Activated T-cell treated with anti-CD3 and anti-CD28 coated beads, Interleukin-2, amount 50 U/mL, for 72 hours (primary cell): ENCODE results near the gene FMNL3. TPM values are rescaled to one million over a fixed set of nuclear protein-coding genes. Genes with fewer than 3 reads are reported as not detected.

Source experiments
- ATAC-seq, 2 donors: fragments of 150-1000 bp; cut with Tn5 transposase; replicated peaks in 1 of 2; 2 replicates each; pipeline ENCODE4 v1.10.0; 2021; ENCODE audit warnings: moderate library complexity in 2 of 2, mild to moderate bottlenecking in 1 of 2
- DNase-seq, 2 donors: peaks; one replicate each; pipeline ENCODE4 v3.0.0; 2021 to 2022; ENCODE audit warnings: mixed read lengths in 1 of 2
- H3K27ac Mint-ChIP-seq: one replicate; pipeline ENCODE4 v1.8.0; 2022; ENCODE audit warnings: mild to moderate bottlenecking, moderate library complexity, mixed read lengths
- H3K27me3 Mint-ChIP-seq: one replicate; pipeline ENCODE4 v1.8.0; 2022; ENCODE audit warnings: low read depth, mixed read lengths
- H3K36me3 Mint-ChIP-seq, 2 donors: one replicate each; pipeline ENCODE4 v1.8.0; 2022; ENCODE audit warnings: mixed read lengths in 2 of 2, mild to moderate bottlenecking in 1 of 2; ENCODE audit not compliant: insufficient read depth in 2 of 2
- H3K4me1 Mint-ChIP-seq: one replicate; pipeline ENCODE4 v1.8.0; 2022; ENCODE audit warnings: low read depth, mixed read lengths
- H3K4me3 Mint-ChIP-seq, 2 donors: one replicate each; pipeline ENCODE4 v1.8.0; 2022; ENCODE audit warnings: mild to moderate bottlenecking in 2 of 2, mixed read lengths in 2 of 2, moderate library complexity in 2 of 2
- H3K9me3 Mint-ChIP-seq, 2 donors: one replicate each; pipeline ENCODE4 v1.8.0; 2022; ENCODE audit warnings: mixed read lengths in 2 of 2
- total RNA-seq, 2 donors: library from RNA; stranded (reverse); gene quantifications; one replicate each; pipeline ENCODE4 v1.2.3, GENCODE V29; 2022

Gene FMNL3
- total RNA-seq, 2 donors from 2014 or later = 40.6 to 42.0 TPM

DNA sequence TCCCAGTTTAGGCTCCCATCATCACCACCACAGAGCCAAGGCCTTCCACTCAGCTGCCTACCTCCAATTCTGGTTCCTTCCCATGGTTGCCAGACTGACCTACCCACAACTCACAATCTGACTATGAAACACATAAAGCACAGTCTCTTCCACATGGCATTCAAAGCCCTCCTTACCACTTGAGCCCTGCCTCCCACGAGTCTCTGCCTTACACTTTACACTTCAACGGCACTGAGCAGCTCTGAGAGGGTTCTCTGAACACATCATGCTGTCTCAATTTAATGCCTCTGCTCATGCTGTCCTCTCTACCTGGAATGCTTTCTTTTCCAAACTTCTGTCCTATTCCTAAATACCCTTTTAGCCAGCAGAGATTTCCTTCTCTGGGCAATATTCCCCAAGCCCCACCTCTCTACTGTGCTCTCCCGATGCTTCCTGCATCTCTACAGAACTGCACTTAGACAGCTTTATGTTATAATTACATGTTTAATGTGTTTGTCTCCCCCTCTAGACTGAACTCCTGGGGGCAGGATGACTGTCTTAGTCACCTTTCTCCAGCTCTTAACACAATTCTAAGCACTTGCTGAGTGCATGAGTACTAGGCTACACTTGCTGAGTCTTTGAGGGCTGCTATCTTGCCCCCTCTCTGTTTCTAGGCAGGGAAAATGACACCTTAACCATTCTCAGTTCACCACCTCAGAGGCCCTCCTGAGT, 23.5 kb downstream of the FMNL3 start:
- H3K27ac Mint-ChIP-seq = peak overlapping the region; percentile 21
- H3K27me3 Mint-ChIP-seq = no peaks in the 10 kb centered on the region
- DNase-seq = no peak
- peaks cover 45% of the 10 kb centered on the region for H3K4me1 Mint-ChIP-seq
- ATAC-seq = peak; percentile 51 to 70
- H3K36me3 Mint-ChIP-seq = no peaks in the 10 kb centered on the region
- H3K9me3 Mint-ChIP-seq = no peaks in the 10 kb centered on the region
- H3K4me3 Mint-ChIP-seq = no peak overlapping the region

DNA sequence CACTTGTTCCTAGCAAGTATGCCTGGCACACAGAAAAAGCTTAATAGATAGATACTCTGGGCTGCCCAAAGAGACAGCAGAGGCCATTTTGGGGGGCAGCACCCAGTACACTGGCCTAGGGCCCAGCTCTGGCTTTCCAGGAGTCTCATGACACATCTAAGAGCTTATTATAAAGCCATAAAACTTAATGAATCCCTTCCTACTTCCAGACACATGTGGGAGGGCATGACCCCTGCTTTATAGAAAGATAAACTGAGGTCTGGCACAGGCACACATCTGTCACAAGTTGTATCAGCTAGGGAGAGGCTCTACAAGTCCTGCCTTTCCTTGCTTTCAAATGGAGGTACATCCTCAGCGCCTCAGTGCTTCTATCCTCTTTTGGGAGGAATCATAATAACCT, 27.1 kb downstream of the FMNL3 start:
- Mint-ChIP-seq H3K4me1 (peaks cover 46% of the 10 kb centered on the region), H3K9me3 (no peaks in the 10 kb centered on the region), H3K27me3 (no peaks in the 10 kb centered on the region), H3K27ac (no peak overlapping the region), H3K36me3 (no peaks in the 10 kb centered on the region), H3K4me3 (no peak overlapping the region)
- ATAC-seq (no peak), DNase-seq (no peak)

DNA sequence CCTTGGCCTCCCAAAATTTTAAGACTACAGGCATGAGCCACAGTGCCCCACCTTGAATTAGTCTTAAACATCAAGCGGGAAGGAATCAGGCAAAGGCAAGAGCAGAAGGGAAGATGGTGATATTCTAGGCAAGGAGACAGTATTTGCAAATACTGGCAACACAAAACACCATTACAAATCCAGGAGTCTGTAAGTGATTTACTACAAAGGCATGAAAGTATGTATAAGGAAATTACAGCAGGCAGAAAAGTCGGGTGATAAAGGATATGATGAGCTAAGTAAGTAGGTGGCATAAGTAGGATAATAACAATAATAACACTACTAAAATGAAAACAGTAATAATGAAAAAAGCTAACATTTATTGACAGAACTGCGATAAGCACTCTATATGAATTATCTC, 28.5 kb downstream of the FMNL3 start:
- H3K27me3 Mint-ChIP-seq = no peaks in the 10 kb centered on the region
- no peaks in the 10 kb centered on the region for H3K36me3 Mint-ChIP-seq
- ATAC-seq = no peak
- no peaks in the 10 kb centered on the region for H3K9me3 Mint-ChIP-seq
- H3K4me1 Mint-ChIP-seq = peaks cover 46% of the 10 kb centered on the region
- no peak for DNase-seq
- no peak overlapping the region for H3K27ac Mint-ChIP-seq
- no peak overlapping the region for H3K4me3 Mint-ChIP-seq

DNA sequence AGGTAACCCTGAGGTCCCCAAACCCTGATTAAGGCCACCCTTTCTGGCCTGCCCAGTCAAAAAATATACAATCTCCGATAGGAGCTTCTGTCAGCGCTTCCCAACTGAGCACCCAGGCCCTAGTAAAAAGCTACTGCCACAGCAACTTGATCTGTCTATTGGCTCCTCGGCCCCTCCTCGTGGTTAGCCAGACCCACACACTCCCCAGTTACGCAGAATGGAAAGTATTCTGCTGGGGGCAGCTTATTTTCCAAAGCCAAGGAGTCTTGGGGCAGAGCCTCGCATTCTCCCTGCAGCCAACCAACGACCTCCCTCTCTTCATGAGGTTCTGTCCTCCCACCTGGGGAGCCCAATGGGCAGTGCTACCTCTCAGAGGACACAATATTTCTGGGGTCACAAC, 32.1 kb downstream of the FMNL3 start:
- DNase-seq (no peak), ATAC-seq (no peak)
- Mint-ChIP-seq H3K4me1 (peaks cover 71% of the 10 kb centered on the region), H3K36me3 (no peaks in the 10 kb centered on the region), H3K27me3 (no peaks in the 10 kb centered on the region), H3K27ac (no peak overlapping the region), H3K9me3 (no peaks in the 10 kb centered on the region), H3K4me3 (no peak overlapping the region)

DNA sequence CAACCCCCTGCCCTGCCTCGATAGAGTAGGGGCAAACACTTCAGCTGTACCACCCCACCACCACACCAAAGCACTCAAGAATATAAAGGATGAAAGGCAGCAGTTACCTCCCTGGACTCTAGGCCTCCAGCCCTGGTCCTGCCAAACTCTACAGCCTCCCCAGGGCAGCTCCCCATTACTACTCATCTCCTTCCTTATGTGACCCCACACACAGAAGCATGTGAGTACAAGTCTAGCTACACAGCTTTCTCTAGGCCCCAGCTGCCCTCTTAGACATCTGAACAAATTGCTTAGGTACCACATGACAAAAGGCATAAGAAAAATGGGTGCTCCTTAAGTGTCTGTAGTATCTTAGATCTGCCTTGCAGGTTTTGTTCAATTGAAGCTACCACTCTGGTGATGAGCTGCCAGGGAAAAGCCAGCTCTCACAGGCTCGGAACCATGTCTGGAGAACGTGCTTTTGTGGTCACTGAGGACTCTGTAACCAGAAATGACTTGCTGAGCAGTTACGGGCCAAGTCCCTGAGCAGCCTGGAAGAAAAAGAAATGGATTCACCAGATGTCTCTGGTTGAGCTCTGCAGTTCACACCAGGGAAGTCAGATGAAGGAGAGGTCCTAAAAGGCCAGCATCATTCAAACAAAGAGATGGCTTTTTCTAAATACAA, 32.8 kb downstream of the FMNL3 start:
- ATAC-seq (peak; percentile 43 to 49), DNase-seq (no peak)
- peak overlapping the region; percentile 91 for H3K27ac Mint-ChIP-seq
- no peaks in the 10 kb centered on the region for H3K9me3 Mint-ChIP-seq
- no peaks in the 10 kb centered on the region for H3K27me3 Mint-ChIP-seq
- H3K4me1 Mint-ChIP-seq = peaks cover 78% of the 10 kb centered on the region
- H3K4me3 Mint-ChIP-seq = peak overlapping the region; percentile 60 to 63
- H3K36me3 Mint-ChIP-seq = no peaks in the 10 kb centered on the region

DNA sequence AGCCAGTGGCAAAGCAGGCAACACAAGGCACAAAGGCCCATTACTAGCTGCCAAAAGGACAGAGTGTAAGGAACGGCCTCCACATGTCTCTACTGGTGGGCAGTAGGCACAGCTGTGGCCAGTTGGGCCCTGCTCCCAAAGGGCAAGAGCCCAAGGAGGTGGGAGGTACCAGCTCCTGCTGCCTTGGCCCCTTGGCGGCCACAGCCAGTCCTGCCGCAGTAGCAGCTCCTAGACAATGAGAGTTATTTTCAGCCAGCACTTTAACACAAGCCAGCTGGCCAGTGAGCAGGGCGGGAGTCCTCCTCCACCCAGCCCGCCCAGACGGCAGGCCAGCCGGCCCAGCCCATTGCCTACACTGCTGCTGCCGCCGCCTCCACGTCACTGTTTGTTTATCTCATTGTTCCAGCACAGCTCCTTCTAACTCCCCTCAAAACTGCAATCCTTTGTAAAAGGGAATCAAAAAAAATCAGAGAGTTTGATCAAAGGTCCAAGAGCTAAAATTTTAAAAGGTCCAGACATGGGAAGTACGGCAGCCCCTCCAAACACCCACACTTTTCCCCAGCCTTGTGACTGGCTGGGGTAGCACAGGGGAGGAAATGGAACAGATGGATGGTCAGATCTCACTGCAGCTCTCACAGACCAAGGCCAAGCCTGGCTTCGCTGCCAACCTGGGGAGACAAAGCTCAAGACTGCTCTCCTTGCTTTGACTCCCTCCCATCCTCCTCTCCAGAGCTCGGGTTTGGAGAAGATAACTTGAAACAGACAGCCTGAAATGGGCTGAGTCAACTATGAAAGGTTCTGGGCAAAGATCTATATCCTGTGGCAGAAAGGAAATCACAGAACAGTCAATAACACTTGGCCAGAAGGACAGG, 33.5 kb downstream of the FMNL3 start:
- H3K4me1 Mint-ChIP-seq = peaks cover 85% of the 10 kb centered on the region
- no peaks in the 10 kb centered on the region for H3K36me3 Mint-ChIP-seq
- ATAC-seq (peak; percentile 57 to 58), DNase-seq (no peak)
- H3K27me3 Mint-ChIP-seq = no peaks in the 10 kb centered on the region
- H3K27ac Mint-ChIP-seq = peak overlapping the region; percentile 91
- no peaks in the 10 kb centered on the region for H3K9me3 Mint-ChIP-seq
- H3K4me3 Mint-ChIP-seq = peak overlapping the region; percentile 60 to 63

DNA sequence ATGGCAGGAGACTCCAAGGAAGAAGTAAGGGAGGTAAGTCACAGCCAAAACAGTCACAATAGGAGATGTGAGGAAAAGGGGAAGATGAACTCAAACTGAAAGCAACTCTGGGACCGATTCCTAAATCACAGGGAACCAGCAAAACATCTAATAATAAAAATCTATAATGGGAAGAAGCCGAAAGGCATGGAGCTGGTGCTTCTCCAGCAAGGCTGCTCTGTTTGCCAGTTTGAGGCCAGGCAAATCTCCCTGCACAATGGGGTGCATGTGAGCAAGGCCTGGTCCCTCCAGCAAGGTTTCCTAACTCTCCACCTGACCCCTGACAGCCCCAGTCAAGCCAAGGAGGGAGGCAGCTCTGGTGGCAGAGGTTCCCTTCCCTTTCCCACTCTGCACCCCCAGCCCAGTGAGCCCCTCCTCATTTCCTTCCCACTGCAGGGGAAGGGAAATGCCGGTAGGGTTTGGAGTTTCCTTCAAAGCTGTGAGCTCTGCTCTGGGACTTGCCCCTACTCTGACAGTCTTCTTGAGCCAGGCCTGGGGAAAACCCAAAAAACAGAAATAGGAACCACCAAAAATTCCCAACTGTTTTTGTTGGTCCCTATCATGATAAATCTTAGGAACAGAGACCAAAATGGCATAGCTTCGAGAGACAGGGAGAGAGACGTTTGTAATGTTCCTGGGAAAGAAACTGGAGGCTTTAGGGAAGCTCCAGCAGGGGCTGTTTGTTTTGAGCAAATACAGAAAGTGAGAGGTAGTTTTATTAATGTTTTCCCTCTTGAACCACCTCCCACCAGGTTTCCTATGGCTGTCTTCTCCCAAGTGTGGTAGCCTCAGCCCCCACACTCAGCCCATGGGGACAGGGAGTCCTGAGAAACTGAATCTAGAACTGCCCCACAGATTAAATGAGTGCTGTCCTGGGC, 34.6 kb downstream of the FMNL3 start:
- Mint-ChIP-seq H3K4me3 (peak overlapping the region; percentile 67 to 79), H3K27me3 (no peaks in the 10 kb centered on the region), H3K36me3 (no peaks in the 10 kb centered on the region), H3K9me3 (no peaks in the 10 kb centered on the region), H3K27ac (peak overlapping the region; percentile 91), H3K4me1 (peaks cover 97% of the 10 kb centered on the region)
- no peak for DNase-seq
- ATAC-seq = no peak

DNA sequence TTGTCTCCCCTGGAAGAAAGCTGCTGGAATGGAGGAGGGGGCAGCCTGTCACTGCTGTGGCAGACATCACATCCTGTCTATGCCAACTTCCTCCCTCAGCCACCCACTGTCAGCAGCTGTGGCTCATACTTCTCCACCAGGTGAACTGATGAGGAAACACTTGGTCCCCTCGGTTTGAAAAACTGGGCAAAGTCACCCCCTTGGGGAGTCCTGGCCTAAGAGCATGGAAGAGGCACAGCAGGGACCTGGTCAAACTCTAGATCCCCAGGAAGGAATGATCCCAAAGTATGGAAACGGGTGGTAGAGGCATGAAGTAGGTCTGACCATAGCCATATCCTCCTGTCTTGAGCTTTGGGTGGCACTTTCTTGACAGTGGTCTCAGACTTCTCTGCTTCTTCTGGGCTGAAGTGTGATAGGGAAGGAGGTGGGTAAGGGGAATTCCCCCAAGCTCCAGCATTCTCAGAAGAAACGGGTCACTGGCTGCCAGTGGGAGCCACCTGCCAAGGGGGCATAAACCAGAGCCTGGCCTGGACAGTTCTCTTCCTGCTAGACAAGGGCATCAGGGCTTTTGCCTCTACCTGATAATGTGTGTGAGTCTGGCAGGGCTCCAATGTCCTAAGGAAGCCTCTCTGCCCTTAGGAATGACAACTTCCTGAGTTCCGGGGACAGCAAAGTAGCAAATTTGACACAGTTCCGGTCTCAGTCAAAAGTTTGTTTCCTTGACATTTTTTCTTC, 36.0 kb downstream of the FMNL3 start:
- Mint-ChIP-seq H3K27ac (peak overlapping the region; percentile 91), H3K36me3 (no peaks in the 10 kb centered on the region)
- DNase-seq = peak; percentile 65 to 66

DNA sequence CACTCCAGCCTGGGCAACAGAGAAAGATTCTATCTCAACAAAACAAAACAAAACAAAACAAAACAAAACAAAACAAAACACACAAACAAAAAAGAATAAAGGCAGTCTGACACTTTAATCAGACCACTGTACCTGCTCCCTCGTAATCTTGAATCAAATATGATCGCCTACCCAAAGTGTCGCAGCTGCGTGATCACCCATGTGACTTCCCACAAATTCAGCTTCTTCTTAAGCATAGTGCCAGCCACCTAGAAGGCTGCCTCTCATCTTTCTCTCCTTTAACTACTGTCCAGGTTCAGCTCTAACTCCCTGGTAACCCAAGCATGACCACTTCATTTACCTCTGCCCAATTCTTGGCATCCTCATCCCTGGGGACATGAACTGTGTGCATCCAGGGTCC, 37.4 kb downstream of the FMNL3 start:
- H3K27ac Mint-ChIP-seq = peak overlapping the region; percentile 91
- H3K9me3 Mint-ChIP-seq = no peaks in the 10 kb centered on the region
- no peak for DNase-seq
- H3K4me1 Mint-ChIP-seq = peaks cover 97% of the 10 kb centered on the region
- no peaks in the 10 kb centered on the region for H3K36me3 Mint-ChIP-seq
- H3K27me3 Mint-ChIP-seq = no peaks in the 10 kb centered on the region
- ATAC-seq = no peak
- peak overlapping the region in 1 of 2 donors; percentile 67 for H3K4me3 Mint-ChIP-seq

More for the DNA sequence above, 36.0 kb downstream of the FMNL3 start:
- Mint-ChIP-seq H3K4me3 (peak overlapping the region; percentile 67 to 79), H3K27me3 (no peaks in the 10 kb centered on the region), H3K9me3 (no peaks in the 10 kb centered on the region), H3K4me1 (peaks cover 100% of the 10 kb centered on the region)
- peak; percentile 71 to 78 for ATAC-seq

DNA sequence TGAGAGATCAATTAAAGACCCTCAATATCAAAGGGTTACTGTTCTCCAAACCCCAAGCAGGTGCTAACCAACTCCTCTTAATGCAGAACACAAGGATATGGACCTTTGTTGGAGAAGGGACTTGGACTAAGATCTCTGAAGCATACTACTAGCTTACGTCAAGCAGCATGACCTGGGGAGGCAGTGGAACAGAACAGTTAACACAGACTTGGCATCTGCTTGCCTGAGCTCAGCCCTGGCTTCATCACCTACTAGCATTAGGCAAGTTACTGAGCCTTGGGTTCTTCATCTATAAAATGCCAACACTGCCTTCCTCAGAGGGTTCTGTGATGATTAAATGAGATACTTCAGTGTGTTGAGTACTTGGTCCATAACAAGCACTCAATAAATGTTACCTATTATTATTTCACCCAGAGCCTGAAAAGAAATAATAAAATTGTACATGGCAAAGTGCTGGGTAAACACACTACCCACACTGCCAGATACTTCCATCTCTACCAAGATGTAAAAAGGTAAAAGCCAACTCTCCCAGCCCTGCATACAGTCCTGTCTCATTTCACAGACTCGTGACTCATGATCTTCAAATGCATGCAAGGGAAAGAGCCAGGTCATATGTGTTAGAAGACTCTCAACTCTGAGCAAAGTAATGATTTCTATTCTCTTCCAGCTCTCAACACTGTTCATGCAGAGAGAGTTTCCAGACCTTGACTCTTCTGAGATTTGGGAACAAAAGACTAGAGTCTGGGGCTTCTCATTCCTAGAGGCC, 39.7 kb downstream of the FMNL3 start:
- Mint-ChIP-seq H3K27me3 (no peaks in the 10 kb centered on the region), H3K4me1 (peaks cover 97% of the 10 kb centered on the region), H3K4me3 (peak overlapping the region; percentile 9 to 60), H3K9me3 (no peaks in the 10 kb centered on the region), H3K27ac (peak overlapping the region; percentile 71), H3K36me3 (no peaks in the 10 kb centered on the region)
- ATAC-seq (peak; percentile 72 to 77), DNase-seq (peak in 1 of 2 donors; percentile 27)

DNA sequence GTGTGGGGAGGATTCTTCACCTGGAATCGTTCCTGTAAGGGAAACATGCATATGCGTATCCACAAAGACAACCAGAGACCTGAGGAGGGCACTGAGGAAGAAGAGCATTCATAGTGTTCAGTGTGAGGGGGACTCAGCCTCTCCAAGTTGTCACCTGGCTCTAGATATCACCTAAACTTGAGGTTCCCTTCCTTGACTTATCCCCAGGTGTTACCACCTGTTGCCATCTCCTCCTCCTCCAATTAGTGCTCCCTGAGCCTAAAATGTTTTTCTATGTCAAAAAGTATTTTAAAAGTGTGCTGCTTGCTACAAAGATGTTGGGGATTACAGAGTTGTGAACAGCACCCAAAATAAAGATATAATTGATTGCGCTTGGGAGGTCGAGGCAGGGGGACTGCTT, 41.0 kb downstream of the FMNL3 start:
- ATAC-seq (no peak), DNase-seq (no peak)
- Mint-ChIP-seq H3K27me3 (no peaks in the 10 kb centered on the region), H3K4me1 (peaks cover 97% of the 10 kb centered on the region), H3K9me3 (no peaks in the 10 kb centered on the region), H3K27ac (peak overlapping the region; percentile 45), H3K4me3 (no peak overlapping the region), H3K36me3 (peaks cover 0 to 5% of the 10 kb centered on the region in 2 donors)
